Measurements from ENCODE around the gene MLLT3. TPM values are rescaled to one million over a fixed set of nuclear protein-coding genes. Genes with fewer than 3 reads are reported as not detected.

MLLT3 gene
- total and polyA plus RNA-seq, 8 donors = 6.5 to 48.7 (median 24.4) TPM

DNA sequence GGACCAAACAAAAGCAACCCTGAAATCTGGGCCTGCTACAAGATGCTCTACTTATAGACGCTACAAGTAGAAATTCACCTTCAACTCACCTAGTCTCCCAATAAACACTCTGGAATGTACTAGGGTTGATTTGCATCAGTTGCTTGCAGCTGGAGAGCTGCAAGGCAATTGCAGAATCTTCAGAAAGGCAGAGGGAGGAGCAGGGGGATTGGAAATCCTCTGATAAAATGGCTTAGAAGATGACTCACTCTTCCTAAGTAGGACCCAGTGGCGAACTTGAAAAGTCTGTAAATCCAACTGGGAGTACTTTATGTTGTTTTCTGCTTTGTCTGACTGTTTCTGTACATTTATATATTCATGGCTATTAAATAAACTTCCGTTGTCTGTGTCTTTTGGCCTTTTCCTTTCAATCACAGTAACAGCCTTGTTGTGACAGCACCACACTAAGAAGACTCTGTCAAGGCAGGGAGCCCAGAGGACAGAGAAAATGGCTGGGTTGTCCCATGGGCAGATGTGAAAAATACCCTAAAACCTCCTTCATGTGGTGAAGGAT lies 14.7 kb upstream of the MLLT3 start:
- intact Hi-C loops (cut with DNase I; ENCODE audit: low total_unique reads) = no loop called here
- Histone ChIP-seq H3K27ac (no peak overlapping the region), H3K4me1 (no peaks in the 10 kb centered on the region), H3K4me3 (no peak overlapping the region), H3K36me3 (no peaks in the 10 kb centered on the region), H3K27me3 (no peaks in the 10 kb centered on the region), H3K9me3 (no peaks in the 10 kb centered on the region)
- no peak for DNase-seq
- TF ChIP-seq, protein P1, sequence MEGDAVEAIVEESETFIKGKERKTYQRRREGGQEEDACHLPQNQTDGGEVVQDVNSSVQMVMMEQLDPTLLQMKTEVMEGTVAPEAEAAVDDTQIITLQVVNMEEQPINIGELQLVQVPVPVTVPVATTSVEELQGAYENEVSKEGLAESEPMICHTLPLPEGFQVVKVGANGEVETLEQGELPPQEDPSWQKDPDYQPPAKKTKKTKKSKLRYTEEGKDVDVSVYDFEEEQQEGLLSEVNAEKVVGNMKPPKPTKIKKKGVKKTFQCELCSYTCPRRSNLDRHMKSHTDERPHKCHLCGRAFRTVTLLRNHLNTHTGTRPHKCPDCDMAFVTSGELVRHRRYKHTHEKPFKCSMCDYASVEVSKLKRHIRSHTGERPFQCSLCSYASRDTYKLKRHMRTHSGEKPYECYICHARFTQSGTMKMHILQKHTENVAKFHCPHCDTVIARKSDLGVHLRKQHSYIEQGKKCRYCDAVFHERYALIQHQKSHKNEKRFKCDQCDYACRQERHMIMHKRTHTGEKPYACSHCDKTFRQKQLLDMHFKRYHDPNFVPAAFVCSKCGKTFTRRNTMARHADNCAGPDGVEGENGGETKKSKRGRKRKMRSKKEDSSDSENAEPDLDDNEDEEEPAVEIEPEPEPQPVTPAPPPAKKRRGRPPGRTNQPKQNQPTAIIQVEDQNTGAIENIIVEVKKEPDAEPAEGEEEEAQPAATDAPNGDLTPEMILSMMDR (IDR thresholded peaks at IDR 0.05) = no peak
- no peak for TF ChIP-seq EP300 (IDR thresholded peaks at IDR 0.05)
- no peak for TF ChIP-seq POLR2AphosphoS5 (IDR thresholded peaks at IDR 0.05)
- TF ChIP-seq POLR2A (IDR thresholded peaks at IDR 0.05) = no peak
- WGBS, 5 donors = 77 to 86% (median 83%) methylated on average over 3 of the region's 3 CpGs

DNA sequence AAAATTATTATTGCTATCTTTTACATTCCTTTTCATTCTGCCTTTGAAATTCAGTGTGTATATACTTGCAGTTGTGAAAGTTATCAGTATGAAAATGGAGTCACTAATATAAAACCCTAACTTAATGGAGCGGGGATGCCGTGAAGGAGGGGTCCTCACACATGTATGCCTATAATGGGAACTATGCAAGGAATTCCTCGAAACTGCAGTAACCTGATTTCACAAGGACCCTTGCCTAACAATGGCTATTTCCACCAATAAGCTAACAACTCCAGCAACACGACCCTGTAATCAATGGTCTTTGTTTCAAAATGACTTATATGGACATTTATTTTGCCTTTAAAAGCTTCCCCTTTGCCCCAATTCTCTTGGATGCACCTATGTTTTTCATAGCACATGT lies 12.6 kb upstream of the MLLT3 start:
- no peak for TF ChIP-seq POLR2A (IDR thresholded peaks at IDR 0.05)
- TF ChIP-seq, protein P1 (IDR thresholded peaks at IDR 0.05) = no peak
- TF ChIP-seq EP300 (IDR thresholded peaks at IDR 0.05) = no peak
- no peak for TF ChIP-seq POLR2AphosphoS5 (IDR thresholded peaks at IDR 0.05)
- no peaks in the 10 kb centered on the region for H3K27me3 ChIP-seq
- 73 to 78% (median 76%) methylated on average over 4 of the region's 4 CpGs for WGBS, 5 donors
- H3K4me3 ChIP-seq = no peak overlapping the region
- DNase-seq = no peak
- no peak overlapping the region for H3K27ac ChIP-seq
- H3K9me3 ChIP-seq = no peaks in the 10 kb centered on the region
- H3K36me3 ChIP-seq = no peaks in the 10 kb centered on the region
- H3K4me1 ChIP-seq = no peaks in the 10 kb centered on the region
- intact Hi-C loops (cut with DNase I; ENCODE audit: low total_unique reads) = no loop called here

DNA sequence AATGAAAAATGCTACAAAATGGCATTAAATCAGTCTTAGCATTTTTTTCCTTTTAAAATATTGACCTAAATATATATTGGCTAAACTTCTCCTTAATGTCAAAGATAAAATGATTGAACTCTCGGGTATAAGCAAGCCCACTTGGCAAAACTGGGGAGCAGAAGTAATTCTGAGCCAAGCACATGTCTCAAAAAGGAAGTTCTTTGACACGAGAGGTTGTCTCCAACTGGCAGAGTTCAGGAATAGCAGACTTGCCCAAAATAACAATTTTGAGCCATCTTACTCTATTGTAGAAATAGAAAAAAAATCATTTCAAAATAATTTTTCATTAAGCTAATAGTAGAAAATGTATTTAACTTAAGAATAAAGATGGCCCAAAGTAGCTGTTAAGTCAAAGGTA lies 10.4 kb upstream of the MLLT3 start:
- no peaks in the 10 kb centered on the region for H3K9me3 ChIP-seq
- intact Hi-C loops (cut with DNase I; ENCODE audit: low total_unique reads) = no loop called here
- no peak for DNase-seq

DNA sequence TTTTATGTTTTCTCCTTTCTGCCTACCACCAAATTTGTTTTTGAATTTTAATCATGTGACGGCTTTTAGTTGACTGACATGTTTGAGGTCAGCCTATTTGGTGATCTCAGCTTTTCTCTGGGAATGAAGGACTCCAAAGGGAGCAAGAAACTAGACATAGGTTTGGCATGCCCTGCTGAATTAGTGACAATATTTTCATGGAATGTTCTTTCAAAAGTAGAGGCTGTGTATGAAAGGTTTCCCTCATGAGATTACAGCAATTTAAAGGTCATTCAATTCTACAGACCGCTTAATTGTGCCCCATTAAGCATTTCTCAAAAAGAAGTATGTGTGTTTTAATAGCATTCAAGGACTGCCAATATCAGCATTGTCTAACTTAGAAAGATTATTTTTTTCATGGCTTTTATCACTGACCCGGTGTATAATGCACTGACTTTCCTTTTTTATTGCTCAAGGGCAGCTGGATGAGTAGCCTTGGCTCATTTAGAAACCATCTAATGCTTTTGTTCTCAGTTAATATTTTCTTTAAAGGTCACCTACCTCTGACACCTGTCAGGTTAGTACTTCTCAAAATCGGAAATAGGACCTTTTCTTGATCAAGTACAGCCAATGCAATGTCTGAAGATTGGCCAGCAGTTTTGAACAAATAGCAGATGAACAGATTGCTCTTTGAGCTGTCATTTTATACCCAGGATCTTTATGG lies 8.1 kb upstream of the MLLT3 start:
- H3K4me3 ChIP-seq = no peak overlapping the region
- no peaks in the 10 kb centered on the region for H3K9me3 ChIP-seq
- H3K36me3 ChIP-seq = no peaks in the 10 kb centered on the region
- no peaks in the 10 kb centered on the region for H3K4me1 ChIP-seq
- WGBS, 5 donors = 40 to 56% (median 50%) methylated on average over 4 of the region's 4 CpGs
- no peaks in the 10 kb centered on the region for H3K27me3 ChIP-seq
- no peak for DNase-seq
- intact Hi-C loops (cut with DNase I; ENCODE audit: low total_unique reads) = no loop called here
- TF ChIP-seq, protein P1 (IDR thresholded peaks at IDR 0.05) = no peak
- no peak for TF ChIP-seq POLR2A (IDR thresholded peaks at IDR 0.05)
- no peak for TF ChIP-seq EP300 (IDR thresholded peaks at IDR 0.05)
- no peak for TF ChIP-seq POLR2AphosphoS5 (IDR thresholded peaks at IDR 0.05)
- H3K27ac ChIP-seq = no peak overlapping the region

More for the DNA sequence above, 10.4 kb upstream of the MLLT3 start:
- Histone ChIP-seq H3K36me3 (no peaks in the 10 kb centered on the region), H3K27me3 (no peaks in the 10 kb centered on the region), H3K4me1 (no peaks in the 10 kb centered on the region), H3K4me3 (no peak overlapping the region), H3K27ac (no peak overlapping the region)
- TF ChIP-seq, protein P1 (IDR thresholded peaks at IDR 0.05) = no peak
- no peak for TF ChIP-seq EP300 (IDR thresholded peaks at IDR 0.05)
- no peak for TF ChIP-seq POLR2AphosphoS5 (IDR thresholded peaks at IDR 0.05)
- no peak for TF ChIP-seq POLR2A (IDR thresholded peaks at IDR 0.05)
- 55 to 77% (median 74%) methylated on average over 2 of the region's 2 CpGs for WGBS, 5 donors
